MCF 10A (cell line): ENCODE measurements around the gene PRELP. TPM values are rescaled to one million over a fixed set of nuclear protein-coding genes. Genes with fewer than 3 reads are reported as not detected.

Source experiments
- BruUV-seq: library from RNA; stranded (reverse); fragments of 400-500 nt; replicated peaks from 2 replicates; lab custom pipeline; 2021; lab: Mats Ljungman, UMichigan
- CTCF ChIA-PET: fragments of 300-600 bp; sonication (Branson Sonifier 250); formaldehyde crosslinking; extraction: SDS; loops from one replicate; lab custom pipeline; 2021; ENCODE audit warnings: antibody characterized with exemption, inconsistent platforms; lab: Yijun Ruan, JAX
- POLR2A ChIA-PET: fragments of 300-600, 350-650 bp; sonication (Branson Sonifier 250); formaldehyde crosslinking; extraction: SDS; loops from one replicate; lab custom pipeline; 2020; ENCODE audit warnings: antibody characterized with exemption, inconsistent platforms; lab: Yijun Ruan, JAX
- DNase-seq: peaks from one replicate; pipeline ENCODE4 v3.0.0-alpha.2; 2018; ENCODE audit not compliant: unreplicated experiment
- H3K27ac Mint-ChIP-seq: one replicate; pipeline ENCODE4 v1.8.0; 2022; ENCODE audit warnings: mild to moderate bottlenecking, low read depth, mixed read lengths; ENCODE audit not compliant: unreplicated experiment
- H3K27me3 Mint-ChIP-seq: one replicate; pipeline ENCODE4 v1.8.0; 2022; ENCODE audit warnings: mixed read lengths; ENCODE audit not compliant: insufficient read depth, unreplicated experiment
- H3K36me3 Mint-ChIP-seq: one replicate; pipeline ENCODE4 v1.8.0; 2022; ENCODE audit warnings: mild to moderate bottlenecking, moderate library complexity, mixed read lengths; ENCODE audit not compliant: insufficient read depth, unreplicated experiment
- H3K4me1 Mint-ChIP-seq: one replicate; pipeline ENCODE4 v1.8.0; 2022; ENCODE audit warnings: mixed read lengths; ENCODE audit not compliant: insufficient read depth, unreplicated experiment
- H3K4me3 Mint-ChIP-seq: one replicate; pipeline ENCODE4 v1.8.0; 2022; ENCODE audit warnings: mild to moderate bottlenecking, moderate library complexity, mixed read lengths; ENCODE audit not compliant: unreplicated experiment
- H3K9me3 Mint-ChIP-seq: one replicate; pipeline ENCODE4 v1.8.0; 2022; ENCODE audit warnings: mixed read lengths; ENCODE audit not compliant: unreplicated experiment
- intact Hi-C: fragments of 100-400 bp; cut with micrococcal nuclease; formaldehyde crosslinking; loops from 2 replicates; pipeline ENCODE4 v1.14.1; 2022
- total RNA-seq: library from RNA; stranded (reverse); gene quantifications from 2 replicates; pipeline ENCODE4 v1.2.3, GENCODE V29; 2022
- TF ChIP-seq, protein P1 (sequence below): fragments of 200-600 bp; IDR thresholded peaks from one replicate; pipeline ENCODE4 v1.8.0; 2022; ENCODE audit warnings: antibody characterized with exemption, mild to moderate bottlenecking; ENCODE audit not compliant: unreplicated experiment

PRELP gene
- total RNA-seq, 1 experiment from 2014 or later, result not detected

DNA sequence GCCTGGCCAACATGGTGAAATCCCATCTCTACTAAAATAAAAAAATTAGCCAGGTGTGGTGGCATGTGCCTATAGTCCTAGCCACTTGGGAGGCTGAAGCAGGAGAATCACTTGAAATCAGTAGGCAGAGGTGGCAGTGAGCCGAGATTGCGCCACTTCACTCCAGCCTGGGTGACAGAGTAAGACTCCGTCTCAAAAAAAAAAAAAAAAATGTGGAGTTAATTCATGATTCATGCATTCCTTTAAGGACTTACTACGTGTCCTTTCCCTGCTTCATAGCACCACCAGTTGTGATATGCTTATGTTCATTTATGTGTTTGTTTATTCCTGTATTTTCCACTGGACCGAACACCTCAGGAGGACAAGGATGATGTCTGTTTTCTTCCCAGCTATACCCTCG is 12.7 kb upstream of the PRELP start:
- BruUV-seq, result no TSS peak
- intact Hi-C loops, result loop anchor here (2.0 kb wide), 1 partner anchor 18 kb away; no protein-coding TSS in a partner anchor
- CTCF ChIA-PET, result interaction anchor here (0.5 to 38.6 kb wide), 10 partner anchors 16 to 383 kb away, joined by 3 to 981 read pairs (median 5); no protein-coding TSS in a partner anchor
- H3K27me3 Mint-ChIP-seq, result peaks cover 41% of the 10 kb centered on the region
- no peak overlapping the region for H3K4me3 Mint-ChIP-seq
- H3K36me3 Mint-ChIP-seq, result no peaks in the 10 kb centered on the region
- TF ChIP-seq, protein P1, sequence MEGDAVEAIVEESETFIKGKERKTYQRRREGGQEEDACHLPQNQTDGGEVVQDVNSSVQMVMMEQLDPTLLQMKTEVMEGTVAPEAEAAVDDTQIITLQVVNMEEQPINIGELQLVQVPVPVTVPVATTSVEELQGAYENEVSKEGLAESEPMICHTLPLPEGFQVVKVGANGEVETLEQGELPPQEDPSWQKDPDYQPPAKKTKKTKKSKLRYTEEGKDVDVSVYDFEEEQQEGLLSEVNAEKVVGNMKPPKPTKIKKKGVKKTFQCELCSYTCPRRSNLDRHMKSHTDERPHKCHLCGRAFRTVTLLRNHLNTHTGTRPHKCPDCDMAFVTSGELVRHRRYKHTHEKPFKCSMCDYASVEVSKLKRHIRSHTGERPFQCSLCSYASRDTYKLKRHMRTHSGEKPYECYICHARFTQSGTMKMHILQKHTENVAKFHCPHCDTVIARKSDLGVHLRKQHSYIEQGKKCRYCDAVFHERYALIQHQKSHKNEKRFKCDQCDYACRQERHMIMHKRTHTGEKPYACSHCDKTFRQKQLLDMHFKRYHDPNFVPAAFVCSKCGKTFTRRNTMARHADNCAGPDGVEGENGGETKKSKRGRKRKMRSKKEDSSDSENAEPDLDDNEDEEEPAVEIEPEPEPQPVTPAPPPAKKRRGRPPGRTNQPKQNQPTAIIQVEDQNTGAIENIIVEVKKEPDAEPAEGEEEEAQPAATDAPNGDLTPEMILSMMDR, result no peak
- POLR2A ChIA-PET, result interaction anchor here (1.0 to 1.1 kb wide), 2 partner anchors 18 to 53 kb away, joined by 3 to 5 read pairs; no protein-coding TSS in a partner anchor
- H3K4me1 Mint-ChIP-seq, result peaks cover 28% of the 10 kb centered on the region
- peak; percentile 86 for DNase-seq
- no peak overlapping the region for H3K27ac Mint-ChIP-seq
- no peaks in the 10 kb centered on the region for H3K9me3 Mint-ChIP-seq

DNA sequence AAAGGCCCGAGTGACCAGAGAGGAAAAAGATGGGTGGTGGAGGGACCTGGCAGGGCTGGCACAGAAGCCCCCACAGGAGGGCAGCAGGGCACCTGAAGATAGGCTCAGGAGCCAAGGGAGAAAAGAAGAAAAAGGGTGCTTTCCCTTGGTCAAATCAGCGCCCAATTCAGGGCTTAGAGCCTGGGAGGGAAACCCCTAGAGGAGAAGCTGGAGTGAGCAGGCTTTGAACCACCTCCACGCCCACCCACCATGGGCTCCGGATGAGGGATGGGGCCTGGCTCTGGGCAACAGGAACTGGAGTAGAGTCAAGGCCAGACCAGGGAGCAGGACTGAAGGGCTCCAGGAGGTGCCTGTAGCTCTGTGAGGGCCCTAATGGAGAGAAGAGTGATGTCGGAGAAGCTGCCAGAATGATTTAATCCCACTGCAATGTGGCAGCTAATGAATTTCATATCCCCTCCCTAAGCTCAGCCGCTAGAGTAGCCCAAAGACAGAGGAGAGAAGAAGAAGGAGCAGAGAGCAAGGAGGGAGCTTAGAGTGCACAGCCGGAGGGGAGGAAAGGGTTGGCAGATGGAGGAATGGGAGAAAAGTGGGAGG is 12.0 kb upstream of the PRELP start:
- TF ChIP-seq, protein P1, result no peak
- POLR2A ChIA-PET, result interaction anchor here (0.6 to 2.2 kb wide), 7 partner anchors 17 to 860 kb away, joined by 3 to 5 read pairs (median 3); partner anchors contain the start of gene BTG2
- DNase-seq, result no peak
- peaks cover 28% of the 10 kb centered on the region for H3K4me1 Mint-ChIP-seq
- H3K36me3 Mint-ChIP-seq, result no peaks in the 10 kb centered on the region
- H3K9me3 Mint-ChIP-seq, result no peaks in the 10 kb centered on the region
- H3K27me3 Mint-ChIP-seq, result peaks cover 35% of the 10 kb centered on the region
- no TSS peak for BruUV-seq
- no peak overlapping the region for H3K4me3 Mint-ChIP-seq
- CTCF ChIA-PET, result interaction anchor here (0.5 to 38.6 kb wide), 15 partner anchors 10 to 1897 kb away, joined by 3 to 981 read pairs (median 4); no protein-coding TSS in a partner anchor
- intact Hi-C loops, result loop anchor here (2.0 kb wide), 1 partner anchor 17 kb away; no protein-coding TSS in a partner anchor
- no peak overlapping the region for H3K27ac Mint-ChIP-seq

DNA sequence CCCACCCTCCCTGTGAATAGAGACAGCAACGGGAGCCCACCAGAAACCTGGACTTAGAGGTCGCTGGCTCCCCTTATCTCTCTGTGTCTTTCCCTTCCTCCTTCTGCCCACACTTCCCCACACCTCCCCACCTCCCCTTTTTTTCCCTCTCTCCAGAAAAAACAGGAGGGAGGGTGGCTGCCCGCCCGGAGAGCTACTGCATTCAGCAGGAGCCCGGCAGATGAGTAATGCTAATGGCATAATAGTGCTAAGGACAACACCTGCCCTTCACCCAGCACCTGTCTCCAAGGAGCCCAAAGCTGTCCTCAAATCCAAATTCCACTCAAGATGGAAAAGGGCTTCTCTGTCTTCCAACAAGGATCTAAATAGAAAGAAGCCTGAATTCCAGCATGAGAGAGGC is 11.4 kb upstream of the PRELP start:
- no peaks in the 10 kb centered on the region for H3K9me3 Mint-ChIP-seq
- no peaks in the 10 kb centered on the region for H3K36me3 Mint-ChIP-seq
- H3K27me3 Mint-ChIP-seq, result peaks cover 28% of the 10 kb centered on the region
- no peak overlapping the region for H3K4me3 Mint-ChIP-seq
- TF ChIP-seq, protein P1, result no peak
- peaks cover 28% of the 10 kb centered on the region for H3K4me1 Mint-ChIP-seq
- CTCF ChIA-PET, result interaction anchor here (0.5 to 38.6 kb wide), 14 partner anchors 9 to 1898 kb away, joined by 3 to 981 read pairs (median 4); no protein-coding TSS in a partner anchor
- POLR2A ChIA-PET, result interaction anchor here (1.0 to 2.2 kb wide), 4 partner anchors 17 to 162 kb away, joined by 3 to 5 read pairs (median 5); no protein-coding TSS in a partner anchor
- intact Hi-C loops, result no loop called here
- BruUV-seq, result no TSS peak
- H3K27ac Mint-ChIP-seq, result no peak overlapping the region
- DNase-seq, result peak; percentile 52

DNA sequence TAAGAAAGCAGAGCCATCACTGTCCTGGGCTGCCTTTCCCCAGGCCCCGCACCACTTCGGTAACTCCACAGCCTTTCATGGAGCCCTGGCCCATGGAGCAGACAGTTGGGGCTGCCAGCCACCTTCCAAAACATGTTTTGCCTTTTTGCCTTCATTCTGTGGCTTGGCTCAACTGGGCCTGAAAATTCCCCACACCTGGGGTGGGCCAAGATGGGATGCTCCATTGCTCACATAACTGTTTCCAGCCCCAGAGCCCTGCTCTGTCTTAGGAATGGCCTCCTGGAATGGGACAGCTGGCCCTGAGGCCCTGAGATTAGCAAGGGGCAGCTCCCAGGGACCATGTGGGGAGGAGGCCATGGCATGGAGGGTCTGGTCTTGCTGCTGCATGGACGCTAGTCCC is 10.9 kb upstream of the PRELP start:
- H3K4me1 Mint-ChIP-seq, result peaks cover 28% of the 10 kb centered on the region
- CTCF ChIA-PET, result interaction anchor here (0.7 to 38.6 kb wide), 8 partner anchors 9 to 197 kb away, joined by 3 to 981 read pairs (median 4); no protein-coding TSS in a partner anchor
- H3K9me3 Mint-ChIP-seq, result no peaks in the 10 kb centered on the region
- DNase-seq, result no peak
- no peak overlapping the region for H3K4me3 Mint-ChIP-seq
- H3K27me3 Mint-ChIP-seq, result peaks cover 23% of the 10 kb centered on the region
- H3K27ac Mint-ChIP-seq, result no peak overlapping the region
- TF ChIP-seq, protein P1, result no peak
- intact Hi-C loops, result no loop called here
- POLR2A ChIA-PET, result interaction anchor here (1.1 to 2.2 kb wide), 2 partner anchors 24 to 161 kb away, joined by 5 read pairs; no protein-coding TSS in a partner anchor
- H3K36me3 Mint-ChIP-seq, result no peaks in the 10 kb centered on the region
- no TSS peak for BruUV-seq
